ENCODE results near the gene CPE.

DNA sequence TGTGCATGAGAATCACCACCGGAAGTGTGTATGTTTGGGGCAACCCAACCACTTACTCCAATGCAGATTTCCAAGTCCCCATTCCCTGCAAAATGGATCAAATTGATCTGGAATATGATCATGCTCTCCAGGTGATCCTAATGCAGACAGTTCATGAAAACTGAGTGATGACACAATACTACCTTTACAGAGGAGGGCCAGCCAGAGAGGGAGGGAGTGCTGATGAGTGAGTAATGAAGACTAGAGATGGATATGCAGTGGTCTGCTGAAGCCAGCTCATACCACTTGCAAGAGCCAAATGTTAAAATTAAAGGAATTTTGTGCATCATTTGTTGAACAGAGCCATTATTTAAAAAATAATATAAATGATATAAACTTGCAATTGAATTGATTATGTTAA, 10.2 kb upstream of the CPE start:
- no peak for TF ChIP-seq POLR2AphosphoS5 (IDR thresholded peaks at IDR 0.05; ENCODE audit: low read depth)
- TF ChIP-seq, protein P1, sequence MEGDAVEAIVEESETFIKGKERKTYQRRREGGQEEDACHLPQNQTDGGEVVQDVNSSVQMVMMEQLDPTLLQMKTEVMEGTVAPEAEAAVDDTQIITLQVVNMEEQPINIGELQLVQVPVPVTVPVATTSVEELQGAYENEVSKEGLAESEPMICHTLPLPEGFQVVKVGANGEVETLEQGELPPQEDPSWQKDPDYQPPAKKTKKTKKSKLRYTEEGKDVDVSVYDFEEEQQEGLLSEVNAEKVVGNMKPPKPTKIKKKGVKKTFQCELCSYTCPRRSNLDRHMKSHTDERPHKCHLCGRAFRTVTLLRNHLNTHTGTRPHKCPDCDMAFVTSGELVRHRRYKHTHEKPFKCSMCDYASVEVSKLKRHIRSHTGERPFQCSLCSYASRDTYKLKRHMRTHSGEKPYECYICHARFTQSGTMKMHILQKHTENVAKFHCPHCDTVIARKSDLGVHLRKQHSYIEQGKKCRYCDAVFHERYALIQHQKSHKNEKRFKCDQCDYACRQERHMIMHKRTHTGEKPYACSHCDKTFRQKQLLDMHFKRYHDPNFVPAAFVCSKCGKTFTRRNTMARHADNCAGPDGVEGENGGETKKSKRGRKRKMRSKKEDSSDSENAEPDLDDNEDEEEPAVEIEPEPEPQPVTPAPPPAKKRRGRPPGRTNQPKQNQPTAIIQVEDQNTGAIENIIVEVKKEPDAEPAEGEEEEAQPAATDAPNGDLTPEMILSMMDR (IDR thresholded peaks at IDR 0.05; ENCODE audit: insufficient read depth, low read length): no peak

Data from HL-60 (cell line).